H1 (cell line): ENCODE measurements around the gene FAM8A1. TPM values are rescaled to one million over a fixed set of nuclear protein-coding genes. Genes with fewer than 3 reads are reported as not detected.

ENCODE experiments used
- CTCF ChIA-PET: fragments of 300-600 bp; sonication (Branson Sonifier 250); formaldehyde crosslinking; loops from one replicate; lab custom pipeline; 2021; ENCODE audit not compliant: partially characterized antibody; lab: Charles Lee
- POLR2A ChIA-PET: fragments of 300-600 bp; sonication (Branson Sonifier 250); formaldehyde crosslinking; loops from one replicate; lab custom pipeline; 2021; ENCODE audit warnings: inconsistent platforms; ENCODE audit not compliant: partially characterized antibody; lab: Charles Lee
- DNase-seq, 2 experiments: peaks; one replicate each; pipeline versions ENCODE4 v3.0.0 to v3.0.0-alpha.2; 2010 to 2022; ENCODE audit warnings: low spot score in 2 of 2, low read depth in 1 of 2, mixed read lengths in 1 of 2
- FAIRE-seq: peaks from 2 replicates; lab custom pipeline; 2011; peaks lifted over from hg19 to GRCh38; lab: Jason Lieb, UNC
- H2AFZ ChIP-seq: 2 replicates; pipeline ENCODE4 v1.8.1; 2012; ENCODE audit warnings: low read length, inconsistent platforms
- H2AK5ac ChIP-seq: 2 replicates; pipeline ENCODE4 v1.6.1; 2013; ENCODE audit warnings: low read depth, low read length
- H2BK120ac ChIP-seq: replicated peaks from 2 replicates; pipeline ENCODE3; 2013; ENCODE audit warnings: low read depth, low read length, inconsistent platforms
- H2BK12ac ChIP-seq: 2 replicates; pipeline ENCODE4 v1.6.1; 2013; ENCODE audit warnings: low read depth, low read length
- H2BK15ac ChIP-seq: 2 replicates; pipeline ENCODE4 v1.6.1; 2013; ENCODE audit warnings: low read length
- H2BK20ac ChIP-seq: 2 replicates; pipeline ENCODE4 v1.6.1; 2013; ENCODE audit warnings: low read length
- H2BK5ac ChIP-seq: 2 replicates; pipeline ENCODE4 v1.6.1; 2013; ENCODE audit warnings: low read depth, low read length
- H3K14ac ChIP-seq: 2 replicates; pipeline ENCODE4 v1.6.1; 2013; ENCODE audit warnings: inconsistent platforms; ENCODE audit not compliant: insufficient read length
- H3K18ac ChIP-seq: 2 replicates; pipeline ENCODE4 v1.6.1; 2013; ENCODE audit warnings: low read length; ENCODE audit errors: extremely low read depth
- H3K23ac ChIP-seq: 2 replicates; pipeline ENCODE4 v1.6.1; 2013; ENCODE audit warnings: inconsistent platforms; ENCODE audit not compliant: insufficient read length
- H3K23me2 ChIP-seq: 2 replicates; pipeline ENCODE4 v1.6.1; 2013; ENCODE audit warnings: low read depth, low read length
- H3K27ac ChIP-seq: 2 replicates; pipeline ENCODE4 v1.6.1; 2011; ENCODE audit warnings: low read depth, low read length, inconsistent platforms
- H3K27me3 ChIP-seq, 4 experiments: replicated peaks in 1 of 4; 1 replicate in 1 of 4; 2 replicates in 3 of 4; pipeline versions ENCODE4 v1.6.1 to v1.8.1; 2011 to 2013; ENCODE audit warnings: low read length in 3 of 4, mild to moderate bottlenecking in 3 of 4, inconsistent platforms in 2 of 4, mixed read lengths in 2 of 4, moderate library complexity in 1 of 4; ENCODE audit not compliant: control insufficient read depth in 3 of 4, insufficient read depth in 3 of 4; ENCODE audit errors: extremely low read depth in 1 of 4
- H3K36me3 ChIP-seq, 4 experiments: 2 replicates each; pipeline versions ENCODE4 v1.6.1 to v1.8.1; 2011 to 2013; ENCODE audit warnings: mild to moderate bottlenecking in 4 of 4, low read length in 3 of 4, moderate library complexity in 2 of 4, control low read depth in 1 of 4, inconsistent platforms in 1 of 4; ENCODE audit not compliant: insufficient read depth in 4 of 4, control insufficient read depth in 2 of 4
- H3K4ac ChIP-seq: replicated peaks from 2 replicates; pipeline ENCODE3; 2013; ENCODE audit warnings: low read length, low read depth, mixed read lengths, inconsistent platforms; ENCODE audit not compliant: insufficient read length
- H3K4me1 ChIP-seq, 4 experiments: replicated peaks in 1 of 4; 1 replicate in 1 of 4; 2 replicates in 3 of 4; pipeline versions ENCODE4 v1.6.1 to v1.8.1; 2011 to 2013; ENCODE audit warnings: low read length in 3 of 4, inconsistent platforms in 2 of 4, mixed read lengths in 1 of 4; ENCODE audit not compliant: insufficient read depth in 4 of 4, control insufficient read depth in 3 of 4
- H3K4me2 ChIP-seq, 2 experiments: 2 replicates each; pipeline versions ENCODE4 v1.6.1 to v1.8.1; 2011 to 2013; ENCODE audit warnings: low read depth in 2 of 2, low read length in 2 of 2, control low read depth in 1 of 2, inconsistent platforms in 1 of 2, mild to moderate bottlenecking in 1 of 2; ENCODE audit not compliant: insufficient read depth in 1 of 2
- H3K4me3 ChIP-seq, 4 experiments: fragments of 200-600, 300-600 bp in 1 of 4; sonication (generic), shearing (Covaris generic), sonication (Bioruptor Twin) in 1 of 4; 2 replicates each; pipeline versions ENCODE4 v1.5.1 to v1.8.1; 2011 to 2016; ENCODE audit warnings: low read length in 4 of 4, low read depth in 3 of 4, control low read depth in 2 of 4, inconsistent platforms in 2 of 4, mild to moderate bottlenecking in 2 of 4, mixed read lengths in 1 of 4, moderate library complexity in 1 of 4; ENCODE audit not compliant: insufficient read depth in 2 of 4; ENCODE audit errors: extremely low read depth in 1 of 4
- H3K56ac ChIP-seq: replicated peaks from 2 replicates; pipeline ENCODE3; 2013; ENCODE audit warnings: low read depth, mild to moderate bottlenecking, mixed read lengths, low read length, inconsistent platforms; ENCODE audit not compliant: insufficient read length
- H3K79me1 ChIP-seq: 2 replicates; pipeline ENCODE4 v1.6.1; 2013; ENCODE audit warnings: low read depth, low read length, control low read depth
- H3K79me2 ChIP-seq, 2 experiments: 2 replicates each; pipeline versions ENCODE4 v1.6.1 to v1.8.1; 2012 to 2013; ENCODE audit warnings: low read length in 2 of 2, mild to moderate bottlenecking in 2 of 2, inconsistent platforms in 1 of 2; ENCODE audit not compliant: insufficient read depth in 2 of 2, control insufficient read depth in 1 of 2
- H3K9ac ChIP-seq, 4 experiments: replicated peaks in 1 of 4; 1 replicate in 1 of 4; 2 replicates in 3 of 4; pipeline versions ENCODE4 v1.6.1 to v1.8.1; 2011 to 2013; ENCODE audit warnings: low read depth in 3 of 4, low read length in 3 of 4, control low read depth in 2 of 4, mild to moderate bottlenecking in 2 of 4, moderate library complexity in 2 of 4, inconsistent platforms in 1 of 4; ENCODE audit errors: extremely low read depth in 1 of 4
- H3K9me3 ChIP-seq, 2 experiments: 2 replicates each; pipeline versions ENCODE4 v1.6.1 to v1.8.1; 2012 to 2013; ENCODE audit warnings: mild to moderate bottlenecking in 2 of 2, moderate library complexity in 2 of 2, control low read depth in 1 of 2, inconsistent platforms in 1 of 2, low read depth in 1 of 2, low read length in 1 of 2, mixed read lengths in 1 of 2; ENCODE audit not compliant: insufficient read depth in 2 of 2
- H4K20me1 ChIP-seq, 2 experiments: replicated peaks in 1 of 2; 2 replicates each; pipeline versions ENCODE3 to v1.8.1; 2011 to 2013; ENCODE audit warnings: inconsistent platforms in 2 of 2, low read length in 2 of 2, mild to moderate bottlenecking in 1 of 2; ENCODE audit not compliant: insufficient read depth in 2 of 2, control insufficient read depth in 1 of 2
- H4K5ac ChIP-seq: 2 replicates; pipeline ENCODE4 v1.6.1; 2013; ENCODE audit warnings: low read length, low read depth, mixed read lengths, inconsistent platforms; ENCODE audit not compliant: insufficient read length
- H4K8ac ChIP-seq: 2 replicates; pipeline ENCODE4 v1.8.0; 2013; ENCODE audit warnings: mild to moderate bottlenecking, moderate library complexity, low read length, inconsistent platforms; ENCODE audit not compliant: insufficient read depth; ENCODE audit errors: extremely low read depth
- H4K91ac ChIP-seq: replicated peaks from 2 replicates; pipeline ENCODE3; 2013; ENCODE audit warnings: low read length, mixed read lengths, inconsistent platforms; ENCODE audit not compliant: insufficient read length
- E2F6 ChIP-seq: IDR thresholded peaks from 2 replicates; pipeline ENCODE4 v1.6.1; 2012; ENCODE audit warnings: inconsistent platforms
- JUND ChIP-seq: IDR thresholded peaks from 2 replicates; pipeline ENCODE4 v1.6.1; 2011; ENCODE audit warnings: mild to moderate bottlenecking, improper control_type of control experiment, low read length
- NRF1 ChIP-seq: IDR thresholded peaks from 2 replicates; pipeline ENCODE4 v1.6.1; 2011; ENCODE audit warnings: mild to moderate bottlenecking, low read depth, low read length, improper control_type of control experiment
- RXRA ChIP-seq: IDR thresholded peaks from 2 replicates; pipeline ENCODE4 v1.6.1; 2011; ENCODE audit warnings: low read depth, mild to moderate bottlenecking, low read length, moderate library complexity; ENCODE audit not compliant: insufficient read depth
- WGBS, 2 experiments: shearing (Covaris generic) in 1 of 2; methylation state at CpG; one replicate each; pipeline versions ENCODE4 v1.1.6 to v1.1.7; 2013 to 2015; ENCODE audit warnings: low lambda C conversion rate in 2 of 2, mixed read lengths in 2 of 2, inconsistent platforms in 1 of 2, low coverage in 1 of 2, missing lambda C conversion rate in 1 of 2; ENCODE audit not compliant: insufficient replicate concordance in 2 of 2, insufficient coverage in 1 of 2, insufficient read length in 1 of 2; ENCODE audit errors: extremely low coverage in 1 of 2, missing lambda C conversion rate in 1 of 2; 5-methylcytosine and 5-hydroxymethylcytosine counted together
- polyA plus RNA-seq, 7 experiments: library from polyadenylated mRNA; depleted of rRNA in 3 of 7; stranded (reverse) in 5 of 7; unstranded in 2 of 7; fragments of >200 nt in 5 of 7; fragments of 200-250 nt in 2 of 7; gene quantifications; 1 replicate in 5 of 7; 2 replicates in 1 of 7; 4 replicates in 1 of 7; pipeline versions ENCODE4 v1.2.1 to v1.2.3, GENCODE V29; 2011 to 2013; ENCODE audit warnings: missing spikeins in 2 of 7, mixed read lengths in 2 of 7
- total RNA-seq: library from RNA; stranded (reverse); fragmentation: NEBNext Ultra II Directional; extraction: Animal tissue kit (Norgen Biotek cat#: 25700); gene quantifications from 2 replicates; pipeline ENCODE4 v1.2.1, GENCODE V29; 2021

The FAM8A1 gene
- total and polyA plus RNA-seq, 2 of the 8 experiments (the other 6 are each of a cell fraction or from before 2014, with no cell fraction given), result 3.4 to 9.2 TPM

GRCh38 chr6:17656092-17656491 is 56.0 kb downstream of the FAM8A1 start:
- Histone ChIP-seq H3K56ac (no peak overlapping the region), H3K4ac (no peak overlapping the region), H4K8ac (no peak overlapping the region), H4K91ac (no peak overlapping the region), H2AK5ac (no peak overlapping the region), H3K4me1 (no peaks in the 10 kb centered on the region), H2AFZ (no peak overlapping the region), H3K9me3 (no peaks in the 10 kb centered on the region), H3K27ac (no peak overlapping the region), H3K4me3 (no peak overlapping the region), H3K14ac (no peak overlapping the region), H3K23me2 (no peaks in the 10 kb centered on the region), H2BK120ac (no peak overlapping the region), H3K79me2 (peaks cover 0 to 45% of the 10 kb centered on the region in 2 experiments; a peak in 2 of 4 replicates), H3K23ac (no peak overlapping the region), H3K79me1 (peaks cover 7% of the 10 kb centered on the region; the same call in 1 of the 2 replicates), H2BK5ac (no peak overlapping the region), H4K20me1 (peaks cover 2% of the 10 kb centered on the region in 2 experiments), H3K18ac (no peak overlapping the region), H2BK12ac (no peak overlapping the region), H2BK15ac (no peak overlapping the region), H3K27me3 (no peaks in the 10 kb centered on the region), H3K9ac (no peak overlapping the region), H3K36me3 (peaks cover 6 to 64% (median 20%) of the 10 kb centered on the region in 4 experiments), H3K4me2 (no peak overlapping the region), H4K5ac (no peak overlapping the region), H2BK20ac (no peak overlapping the region)
- DNase-seq, result no peak
- FAIRE-seq, result no peak
- ChIA-PET POLR2A (interaction anchor here (1.3 kb wide), 1 partner anchor 10 kb away, joined by 3 read pairs; no protein-coding TSS in a partner anchor), CTCF (interaction anchor here (0.6 to 0.8 kb wide), 2 partner anchors 19 to 21 kb away, joined by 3 to 5 read pairs; no protein-coding TSS in a partner anchor)
- TF ChIP-seq E2F6, result no peak
- no peak for TF ChIP-seq RXRA
- no peak for TF ChIP-seq JUND
- no peak for TF ChIP-seq NRF1
- WGBS, 2 experiments, result 100% methylated on average over 1 of the region's 1 CpG; no CpG with 5 or more reads in 1 of the 2 experiments
